Glomerular visceral epithelial cell (primary cell): Measurements from ENCODE around the gene EEF2K.

Experiments
- DNase-seq: peaks from one replicate; pipeline ENCODE4 v3.0.0-alpha.2; 2016; ENCODE audit errors: extremely low spot score

The EEF2K gene

GRCh38 chr16:22333457-22333994 is 127.4 kb downstream of the EEF2K start:
- DNase-seq = no peak

GRCh38 chr16:22335668-22336246 is 129.7 kb downstream of the EEF2K start:
- no peak for DNase-seq

DNA sequence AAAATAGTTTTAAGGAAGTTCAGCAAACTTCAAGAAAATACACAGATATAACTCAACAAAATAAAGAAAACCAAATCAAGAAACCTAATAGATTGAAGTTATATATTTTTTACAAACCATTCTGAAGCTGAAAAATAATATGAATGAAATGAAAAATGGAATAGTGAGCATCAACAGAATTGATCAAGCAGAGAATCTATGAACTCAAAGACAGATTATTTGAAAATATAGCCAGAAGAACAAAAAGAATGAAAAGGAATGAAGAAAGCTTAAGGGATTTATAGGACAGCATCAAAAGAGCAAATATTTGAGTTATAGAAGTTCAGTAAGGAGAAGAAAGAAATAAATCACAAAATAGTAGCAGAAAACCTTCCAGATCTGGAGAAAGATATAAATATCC is 130.5 kb downstream of the EEF2K start:
- no peak for DNase-seq

DNA sequence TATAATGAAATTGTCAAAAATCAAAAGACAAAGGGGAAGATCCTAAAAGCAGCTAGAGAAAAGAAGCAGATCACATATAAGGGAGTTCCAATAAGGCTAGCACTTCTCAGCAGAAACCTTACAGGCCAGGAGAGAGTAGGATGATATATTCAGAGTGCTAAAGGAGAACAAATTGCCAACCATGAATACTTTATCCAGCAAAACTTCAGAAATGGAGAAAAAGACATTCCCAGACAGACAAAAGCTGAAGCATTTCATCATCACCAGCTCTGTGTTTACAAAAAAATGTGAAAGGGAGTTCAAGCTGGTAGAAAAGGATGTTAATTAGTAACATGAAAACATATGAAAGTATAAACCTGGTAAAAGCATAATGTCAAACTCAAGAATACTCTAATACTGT is 131.0 kb downstream of the EEF2K start:
- DNase-seq = no peak

- peak; percentile 37 for DNase-seq
Measured at GRCh38 chr16:22337849-22338635, 132.0 kb downstream of the EEF2K start.
